HG03064 (cell line): ENCODE results near the gene SGSM1.

Experiments
- ATAC-seq: cut with Tn5 transposase; IDR thresholded peaks from one replicate; pipeline ENCODE4 v1.9.1; 2021; ENCODE audit warnings: low read depth; ENCODE audit not compliant: unreplicated experiment

SGSM1 gene

DNA sequence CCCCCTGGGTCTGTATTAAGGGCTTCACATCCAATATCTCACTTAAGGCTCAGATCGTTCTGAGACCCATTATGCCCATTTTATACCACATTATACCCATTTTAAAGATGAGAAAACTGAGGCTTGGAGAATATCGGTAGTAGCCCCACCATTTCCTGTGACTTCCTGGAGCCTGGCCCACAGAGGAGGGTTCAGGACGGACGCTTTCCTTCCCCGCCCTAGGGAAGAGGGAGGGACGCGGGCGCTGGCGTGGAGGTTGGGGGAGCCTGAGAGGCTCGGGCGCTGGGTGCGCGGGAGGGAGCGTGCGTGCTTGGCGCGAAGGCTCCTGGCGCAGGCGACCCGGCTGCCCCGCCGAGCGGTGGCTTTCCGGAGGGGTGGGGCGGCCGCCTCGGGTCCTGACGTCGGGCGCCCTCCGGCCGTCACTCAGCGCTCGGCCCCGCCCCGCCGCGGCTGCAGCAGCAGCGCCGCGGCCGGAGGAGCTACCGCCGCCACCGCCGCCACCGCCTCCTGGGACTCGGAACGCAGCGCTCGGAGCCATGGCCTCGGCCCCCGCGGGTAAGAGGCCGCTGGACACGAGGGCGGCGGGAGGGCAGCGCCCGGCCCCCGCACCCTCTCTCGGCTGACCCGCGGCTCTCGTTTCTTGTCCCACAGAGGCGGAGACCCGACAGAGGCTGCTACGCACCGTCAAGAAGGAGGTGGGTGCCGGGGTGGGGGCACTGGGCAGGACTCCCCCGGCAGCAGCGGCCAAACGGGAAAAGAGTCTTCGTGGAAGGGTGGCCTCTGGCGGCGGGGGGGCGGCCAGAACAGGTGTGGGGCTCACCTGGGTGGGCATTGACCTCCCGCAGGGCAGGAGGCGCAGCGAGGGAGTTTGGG is at the start of gene SGSM1:
SGSM1 (plus strand) TSS at position 422 of the 873 bp plus-strand sequence; CDS start at position 537, 115 bp downstream.
- ATAC-seq = no peak

GRCh38 chr22:24758164-24758799 is 47.7 kb upstream of the SGSM1 start:
- no peak for ATAC-seq

GRCh38 chr22:24759765-24760164 is 46.2 kb upstream of the SGSM1 start:
- no peak for ATAC-seq

DNA sequence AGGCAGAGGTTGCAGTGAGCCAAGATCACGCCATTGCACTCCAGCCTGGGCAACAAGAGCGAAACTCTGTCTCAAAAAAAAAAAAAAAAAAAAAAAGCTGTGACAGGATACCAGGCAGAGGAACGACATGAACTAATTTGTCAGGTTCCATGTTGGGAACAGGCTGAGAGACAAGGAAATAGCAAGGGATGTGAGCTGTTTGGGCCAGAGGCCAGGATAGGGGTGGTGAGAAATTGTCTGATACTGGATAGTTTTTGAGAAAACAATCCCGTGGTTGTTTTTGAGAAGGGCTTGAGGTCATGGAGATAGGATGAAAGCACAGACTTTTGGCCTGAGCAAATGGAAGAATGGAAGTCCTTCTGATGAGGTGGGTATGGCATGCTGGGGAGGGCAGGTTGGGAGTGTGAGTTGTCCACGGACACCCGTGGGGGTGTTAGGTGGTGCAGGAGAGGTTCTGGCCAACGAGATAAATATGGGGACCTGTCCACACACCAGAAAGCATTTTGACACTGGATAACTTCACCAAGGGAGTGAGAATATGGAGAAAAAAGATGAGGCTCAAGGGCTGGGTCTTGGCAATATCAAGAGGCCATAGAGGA is 45.2 kb upstream of the SGSM1 start:
- no peak for ATAC-seq

GRCh38 chr22:24761888-24762675 is 43.9 kb upstream of the SGSM1 start:
- ATAC-seq = no peak

DNA sequence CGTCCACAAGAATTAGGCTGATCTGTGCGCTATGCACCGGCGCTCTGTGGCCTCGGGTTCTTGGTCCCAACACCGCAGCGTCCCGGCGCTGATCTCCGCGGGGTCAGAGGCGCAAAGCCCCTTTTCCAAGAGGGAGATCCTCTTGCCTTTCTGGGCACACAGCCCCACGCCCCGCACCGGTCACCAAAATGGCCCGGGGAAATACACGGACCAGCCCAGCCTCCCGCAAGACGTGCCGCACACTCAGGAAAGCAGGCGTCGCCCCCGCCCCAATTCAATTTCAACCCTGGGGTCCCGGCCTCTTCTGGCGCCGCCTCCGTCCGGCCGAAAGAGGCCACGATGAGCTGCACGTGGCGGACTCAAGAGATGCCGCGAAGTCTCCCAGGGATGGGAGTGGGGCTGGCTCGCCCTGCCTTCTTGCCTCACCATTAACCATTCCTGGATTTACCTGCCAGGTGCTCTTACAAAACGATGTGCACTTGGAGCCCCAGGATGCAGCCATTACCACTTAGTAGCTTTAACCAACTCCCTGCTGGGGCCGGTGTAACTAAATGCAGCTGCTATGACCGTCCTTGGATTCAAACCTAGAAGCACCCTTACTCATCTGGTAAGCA is 42.0 kb upstream of the SGSM1 start:
- ATAC-seq = no peak

DNA sequence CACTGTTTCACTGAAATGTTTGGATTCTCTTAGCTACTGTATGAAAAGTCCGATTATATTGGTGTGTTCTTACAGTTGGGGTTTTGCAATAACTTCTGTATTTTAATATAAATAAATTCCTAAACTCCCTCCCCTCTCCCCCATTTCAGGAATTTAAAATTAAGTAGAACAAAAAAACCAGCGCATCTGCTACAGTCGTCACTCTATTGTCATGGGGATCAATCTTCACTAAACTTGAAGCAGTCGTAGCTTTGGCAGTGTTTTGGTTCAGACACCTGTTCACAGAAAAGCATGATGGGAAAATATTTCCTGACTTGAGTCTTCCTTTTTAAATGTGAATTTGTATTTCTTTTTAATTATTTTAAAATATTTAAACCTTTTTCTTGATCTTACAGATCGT is 40.8 kb upstream of the SGSM1 start:
- ATAC-seq = no peak

DNA sequence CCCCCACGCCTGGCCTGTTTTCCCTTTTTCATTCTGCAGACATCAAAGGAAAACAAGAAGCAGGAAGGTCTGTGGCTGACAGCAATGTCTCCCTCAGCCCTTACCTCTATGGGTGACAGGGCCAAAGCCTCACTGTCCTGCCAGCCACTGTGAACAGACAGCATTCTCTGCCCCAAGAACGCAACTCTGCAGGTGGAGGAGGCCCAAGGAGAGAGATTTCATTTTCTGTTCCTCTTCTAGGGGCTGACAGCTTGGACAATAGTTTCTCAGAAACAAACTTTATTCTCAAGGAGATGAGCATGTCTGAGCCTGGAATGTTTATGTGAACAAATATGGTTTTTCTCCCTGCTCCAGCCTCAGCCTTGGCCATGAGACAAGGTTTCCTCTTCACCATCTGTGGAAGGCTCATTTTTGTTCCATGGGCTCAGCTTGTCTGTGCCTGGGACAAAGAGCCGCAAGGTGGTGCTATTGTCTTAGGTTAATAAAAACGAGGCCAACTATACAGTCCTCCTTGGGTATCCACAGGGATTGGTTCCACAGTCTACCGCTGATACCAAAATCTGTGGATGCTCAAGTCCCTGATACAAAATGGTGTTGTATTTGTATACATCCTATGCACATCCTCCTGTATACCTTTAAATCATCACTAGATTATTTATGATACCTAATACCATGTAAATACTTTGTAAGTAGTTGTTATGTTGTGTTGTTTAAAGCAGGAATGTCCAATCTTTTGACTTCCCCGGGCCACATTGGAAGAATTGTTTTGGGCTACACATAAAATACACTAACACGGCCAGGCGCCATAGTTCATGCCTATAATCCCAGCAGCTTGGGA is 37.3 kb upstream of the SGSM1 start:
- ATAC-seq = no peak

DNA sequence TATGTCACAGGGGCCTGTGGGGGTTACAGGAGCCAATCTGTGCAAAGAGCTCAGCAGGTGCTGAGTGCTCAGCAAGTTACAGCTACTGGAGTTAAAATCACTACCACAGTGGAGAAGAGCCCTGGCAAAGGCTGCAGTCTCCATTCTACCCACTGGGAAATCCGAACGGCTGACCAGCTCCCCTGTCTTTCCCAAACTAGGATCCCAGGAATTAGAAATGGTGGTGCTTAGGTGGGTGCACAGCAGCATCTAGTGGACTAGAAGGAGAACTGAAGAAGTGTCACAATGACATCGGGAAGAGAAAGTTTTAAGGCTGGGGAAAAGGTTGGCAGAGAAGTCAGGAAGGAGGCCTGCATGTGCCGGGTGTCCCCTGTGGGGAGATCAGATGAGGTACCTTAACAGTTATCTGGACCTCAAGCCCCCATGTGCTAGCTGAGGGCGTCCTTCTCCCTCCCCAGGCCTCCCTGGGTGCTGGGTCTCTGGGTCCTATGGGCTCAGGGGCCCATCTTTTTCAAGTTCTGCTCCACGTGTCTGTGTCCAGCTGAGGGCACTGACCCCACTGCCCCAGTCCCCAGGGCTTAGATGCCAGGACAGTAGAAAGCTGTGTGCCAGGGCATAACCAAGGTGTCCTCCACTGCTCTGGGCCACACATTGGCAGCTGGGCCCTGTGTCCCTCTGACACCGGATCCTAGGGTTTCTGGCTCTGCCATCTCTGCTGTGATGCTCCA is 33.4 kb upstream of the SGSM1 start:
- no peak for ATAC-seq

- ATAC-seq = no peak
Measured at GRCh38 chr22:24775769-24776492, 30.1 kb upstream of the SGSM1 start.

DNA sequence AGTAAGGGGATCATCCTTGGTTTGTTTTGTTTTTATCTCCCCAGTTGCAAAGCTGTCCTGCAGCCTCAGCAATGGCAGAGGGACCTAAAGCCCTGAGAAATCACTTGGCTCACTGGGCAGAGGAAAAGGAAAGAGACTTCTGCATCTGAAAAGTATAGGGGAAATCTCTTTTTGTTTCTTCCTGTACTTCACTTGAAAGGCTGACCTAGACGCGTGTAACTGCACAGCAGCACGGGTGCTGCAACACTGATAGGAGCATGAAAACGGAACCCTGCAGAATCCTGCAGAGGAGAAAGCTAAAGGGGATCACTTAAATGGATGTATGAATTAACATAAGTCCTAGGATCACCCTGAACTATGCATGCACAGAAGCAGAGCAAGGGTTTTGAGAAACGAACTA is 29.5 kb upstream of the SGSM1 start:
- ATAC-seq = no peak

DNA sequence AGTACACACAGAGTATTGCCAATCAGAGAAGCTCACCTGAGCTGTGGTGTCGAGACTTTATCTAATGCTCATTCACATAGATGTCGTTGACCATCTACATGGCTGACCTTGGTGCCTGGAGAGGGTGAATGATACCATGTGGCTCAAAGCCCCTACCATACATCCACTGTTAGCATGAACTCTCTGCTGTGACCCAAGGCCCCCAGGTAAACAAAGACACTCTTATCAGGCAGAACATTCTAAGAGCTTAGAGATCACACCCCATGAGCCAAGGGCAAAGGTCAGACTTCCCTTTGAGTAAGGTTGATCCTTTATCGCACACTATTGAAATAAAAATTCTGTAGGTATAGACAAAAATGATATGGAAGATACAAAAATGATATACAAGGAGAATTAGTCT is 16.5 kb upstream of the SGSM1 start:
- ATAC-seq = no peak

- no peak for ATAC-seq
Measured at GRCh38 chr22:24791362-24791761, 14.6 kb upstream of the SGSM1 start.

DNA sequence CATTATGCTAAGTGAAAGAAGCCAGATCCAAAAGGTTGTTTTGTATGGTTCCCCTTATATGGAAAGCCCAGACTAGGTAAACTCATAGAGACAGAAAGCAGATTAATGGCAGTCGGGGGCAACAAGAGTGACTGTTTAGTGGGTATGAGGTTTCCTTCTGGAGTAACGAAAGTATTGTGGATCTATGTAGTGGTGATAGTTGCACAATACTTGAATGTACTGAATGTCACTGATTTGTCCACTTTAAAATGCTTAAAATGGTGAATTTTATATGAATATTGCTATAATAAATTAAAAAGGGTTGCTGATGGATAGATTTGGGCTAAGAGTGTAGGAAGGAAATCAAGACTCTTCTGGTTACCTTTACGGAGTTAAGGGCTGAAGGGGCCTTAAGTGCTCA is 10.0 kb upstream of the SGSM1 start:
- no peak for ATAC-seq

DNA sequence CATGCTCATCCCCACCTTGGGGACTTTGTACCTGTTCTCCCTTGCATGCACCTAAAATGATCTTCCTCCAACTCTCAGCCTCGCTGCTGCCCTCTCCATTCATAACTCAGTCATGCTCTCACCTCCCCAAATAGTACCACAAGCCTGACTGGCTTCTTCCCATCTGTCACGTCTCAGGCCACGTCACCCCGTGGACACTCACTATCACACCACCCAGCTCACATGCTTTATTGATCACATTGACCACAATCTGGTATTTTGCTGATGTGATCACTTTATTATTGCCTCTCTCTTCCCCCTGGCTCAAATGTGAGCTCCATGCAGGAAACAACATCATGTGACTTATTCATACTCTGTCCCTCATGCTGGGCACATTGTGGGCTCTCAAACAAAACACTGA is 9.2 kb upstream of the SGSM1 start:
- no peak for ATAC-seq

GRCh38 chr22:24801901-24802465 is 4.0 kb upstream of the SGSM1 start:
- no peak for ATAC-seq

- ATAC-seq = no peak
Measured at GRCh38 chr22:24803064-24803542, 2.9 kb upstream of the SGSM1 start.

DNA sequence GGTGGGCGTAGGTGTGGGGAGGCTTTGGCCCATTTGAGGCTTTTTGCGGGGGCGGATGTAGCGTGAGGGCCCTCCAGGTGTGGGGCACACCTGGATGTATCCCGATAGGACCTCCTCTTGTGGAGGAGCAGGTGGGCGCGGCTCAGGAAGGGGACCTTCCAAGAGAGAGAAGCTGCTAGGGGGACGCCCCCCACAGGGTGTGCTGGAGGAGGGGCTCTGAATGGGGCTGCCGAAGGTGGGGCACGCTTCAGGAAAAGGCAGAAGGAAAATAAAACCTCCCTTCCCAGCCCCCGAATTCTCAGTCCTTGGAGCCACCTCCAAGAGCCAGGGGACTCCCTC is 621 bp downstream of the SGSM1 start:
- ATAC-seq = no peak
